ENCODE results near the gene ZNF280A. TPM values are rescaled to one million over a fixed set of nuclear protein-coding genes. Genes with fewer than 3 reads are reported as not detected.
"Not testable (repeated sequence)": the region's sequence is repeated elsewhere in the genome, so short reads cannot be mapped to it uniquely, and the experiment has no call there.

ZNF280A gene
- total RNA-seq, 1 experiment from 2014 or later, result 0.81 TPM

- ATAC-seq (no peak), DNase-seq (ENCODE audit: low read depth, low spot score) (no peak)
- TF ChIP-seq SIN3A (IDR thresholded peaks at IDR 0.05; ENCODE audit: low read depth), result no peak
- ChIA-PET POLR2A (no interaction called here), RAD21 (ENCODE audit: low non-redundant PET in 1 of 2, low total read pairs in 2 of 2, uncharacterized antibody in 2 of 2, unreplicated experiment in 2 of 2) (no interaction called here), CTCF (no interaction called here)
- no peaks in the 10 kb centered on the region for H3K79me2 ChIP-seq (ENCODE audit: insufficient read depth, low read length)
- no peaks in the 10 kb centered on the region for H3K36me3 ChIP-seq (ENCODE audit: control insufficient read depth in 1 of 2, insufficient read depth in 2 of 2, low read length in 2 of 2)
- no peaks in the 10 kb centered on the region for H4K20me1 ChIP-seq (ENCODE audit: insufficient read depth)
- H3K27me3 ChIP-seq (ENCODE audit: insufficient read depth, low read length), result no peaks in the 10 kb centered on the region
- no peak overlapping the region for H3K9ac ChIP-seq (ENCODE audit: low read length)
- no peaks in the 10 kb centered on the region for H3K9me3 ChIP-seq (ENCODE audit: control insufficient read depth in 1 of 2, insufficient read depth in 1 of 2, low read depth in 1 of 2, low read length in 2 of 2)
- H3K4me2 ChIP-seq (ENCODE audit: low read length), result no peak overlapping the region
- H2AFZ ChIP-seq (ENCODE audit: low read depth, low read length, poor library complexity, severe bottlenecking), result no peak overlapping the region
- no peak overlapping the region for H3K4me3 ChIP-seq (replicated peaks in 1 of 2; ENCODE audit: low read depth in 1 of 2, low read length in 2 of 2)
- H3K4me1 ChIP-seq (ENCODE audit: control insufficient read depth in 1 of 2, insufficient read depth in 2 of 2, low read length in 2 of 2), result peaks cover 0 to 15% of the 10 kb centered on the region in 2 experiments; a peak in 2 of 4 replicates
- no peak overlapping the region for H3K27ac ChIP-seq (ENCODE audit: low read depth, low read length)
- H3K9me2 ChIP-seq (ENCODE audit: insufficient read depth), result no peaks in the 10 kb centered on the region
- intact Hi-C loops (cut with micrococcal nuclease), result no loop called here
- no TSS peak for BruUV-seq (replicated peaks)
Observed at GRCh38 chr22:22515890-22516289, 4.2 kb downstream of the ZNF280A start.

GRCh38 chr22:22514431-22514830 is 5.6 kb downstream of the ZNF280A start:
- H3K4me2 ChIP-seq (ENCODE audit: low read length); H3K4me1 ChIP-seq (ENCODE audit: control insufficient read depth in 1 of 2, insufficient read depth in 2 of 2, low read length in 2 of 2); H4K20me1 ChIP-seq (ENCODE audit: insufficient read depth); H3K27ac ChIP-seq (ENCODE audit: low read depth, low read length); intact Hi-C loops (cut with micrococcal nuclease); DNase-seq (ENCODE audit: low read depth, low spot score); H3K9me2 ChIP-seq (ENCODE audit: insufficient read depth); ATAC-seq; H3K9ac ChIP-seq (ENCODE audit: low read length); H3K36me3 ChIP-seq (ENCODE audit: control insufficient read depth in 1 of 2, insufficient read depth in 2 of 2, low read length in 2 of 2); H3K4me3 ChIP-seq (replicated peaks in 1 of 2; ENCODE audit: low read depth in 1 of 2, low read length in 2 of 2); POLR2A ChIA-PET; BruUV-seq (replicated peaks); H3K27me3 ChIP-seq (ENCODE audit: insufficient read depth, low read length); RAD21 ChIA-PET (ENCODE audit: low non-redundant PET in 1 of 2, low total read pairs in 2 of 2, uncharacterized antibody in 2 of 2, unreplicated experiment in 2 of 2); H3K79me2 ChIP-seq (ENCODE audit: insufficient read depth, low read length); H3K9me3 ChIP-seq (ENCODE audit: control insufficient read depth in 1 of 2, insufficient read depth in 1 of 2, low read depth in 1 of 2, low read length in 2 of 2); H2AFZ ChIP-seq (ENCODE audit: low read depth, low read length, poor library complexity, severe bottlenecking); CTCF ChIA-PET: not testable (repeated sequence)

- ChIA-PET POLR2A (no interaction called here), RAD21 (ENCODE audit: low non-redundant PET in 1 of 2, low total read pairs in 2 of 2, uncharacterized antibody in 2 of 2, unreplicated experiment in 2 of 2) (no interaction called here), CTCF (no interaction called here)
- no peak for ATAC-seq
- intact Hi-C loops (cut with micrococcal nuclease), result no loop called here
- no peak for TF ChIP-seq YY1 (IDR thresholded peaks at IDR 0.05; ENCODE audit: extremely low read depth, insufficient replicate concordance, low read depth, low read length)
- no peak for TF ChIP-seq CEBPB (IDR thresholded peaks at IDR 0.05; ENCODE audit: low read depth)
- TF ChIP-seq EGR1 (IDR thresholded peaks at IDR 0.05; ENCODE audit: low read depth), result no peak
- no peak for TF ChIP-seq EZH2 (IDR thresholded peaks at IDR 0.05)
- no peak for TF ChIP-seq ZNF274 (IDR thresholded peaks at IDR 0.05; ENCODE audit: low read depth, low read length)
- no peak for TF ChIP-seq JUND (IDR thresholded peaks at IDR 0.05)
- TF ChIP-seq ELF1 (IDR thresholded peaks at IDR 0.05; ENCODE audit: borderline replicate concordance, low read depth), result no peak
- no peak for TF ChIP-seq SRF (IDR thresholded peaks at IDR 0.05; ENCODE audit: low read depth)
- no peak for TF ChIP-seq POLR2AphosphoS5 (IDR thresholded peaks at IDR 0.05; ENCODE audit: low read depth, low read length)
- TF ChIP-seq ZBTB33 (IDR thresholded peaks at IDR 0.05; ENCODE audit: extremely low read depth, insufficient replicate concordance, low read length), result no peak
- no peak for TF ChIP-seq POLR2A (IDR thresholded peaks at IDR 0.05; ENCODE audit: borderline replicate concordance, extremely low read depth, insufficient read depth, insufficient read length)
- TF ChIP-seq SIN3A (IDR thresholded peaks at IDR 0.05; ENCODE audit: low read depth), result no peak
- Histone ChIP-seq H3K9ac (ENCODE audit: low read length) (no peak overlapping the region), H4K20me1 (ENCODE audit: insufficient read depth) (no peaks in the 10 kb centered on the region), H3K36me3 (ENCODE audit: control insufficient read depth in 1 of 2, insufficient read depth in 2 of 2, low read length in 2 of 2) (no peaks in the 10 kb centered on the region), H3K27ac (ENCODE audit: low read depth, low read length) (no peak overlapping the region), H3K27me3 (ENCODE audit: insufficient read depth, low read length) (no peaks in the 10 kb centered on the region), H3K4me3 (replicated peaks in 1 of 2; ENCODE audit: low read depth in 1 of 2, low read length in 2 of 2) (no peak overlapping the region), H2AFZ (ENCODE audit: low read depth, low read length, poor library complexity, severe bottlenecking) (no peak overlapping the region), H3K9me2 (ENCODE audit: insufficient read depth) (no peaks in the 10 kb centered on the region), H3K4me1 (ENCODE audit: control insufficient read depth in 1 of 2, insufficient read depth in 2 of 2, low read length in 2 of 2) (peaks cover 0 to 6% of the 10 kb centered on the region in 2 experiments; a peak in 3 of 4 replicates), H3K4me2 (ENCODE audit: low read length) (no peak overlapping the region), H3K9me3 (ENCODE audit: control insufficient read depth in 1 of 2, insufficient read depth in 1 of 2, low read depth in 1 of 2, low read length in 2 of 2) (peaks cover 0 to 5% of the 10 kb centered on the region in 2 experiments; a peak in 1 of 4 replicates), H3K79me2 (ENCODE audit: insufficient read depth, low read length) (no peaks in the 10 kb centered on the region)
- DNase-seq (ENCODE audit: low read depth, low spot score), result no peak
- BruUV-seq (replicated peaks), result no TSS peak
Observed at GRCh38 chr22:22513619-22514018, 6.5 kb downstream of the ZNF280A start.
